Panc1 (cell line): ENCODE measurements around the gene TUBB4B. TPM values are rescaled to one million over a fixed set of nuclear protein-coding genes. Genes with fewer than 3 reads are reported as not detected.

Source experiments
- ATAC-seq: fragments of 200-7000 bp; cut with Tn5 transposase; 2 replicates; pipeline ENCODE4 v1.9.1; 2020; ENCODE audit warnings: mild to moderate bottlenecking, moderate library complexity
- BruUV-seq: library from RNA; stranded (reverse); fragments of 400-500 nt; replicated peaks from 2 replicates; lab custom pipeline; 2021; lab: Mats Ljungman, UMichigan
- CTCF ChIA-PET: fragments of 300-600 bp; sonication (Branson Sonifier 250); formaldehyde crosslinking; loops from one replicate; lab custom pipeline; 2022; ENCODE audit warnings: antibody characterized with exemption; lab: Charles Lee
- POLR2A ChIA-PET: fragments of 300-600 bp; sonication (Branson Sonifier 250); formaldehyde crosslinking; loops from one replicate; lab custom pipeline; 2022; ENCODE audit warnings: antibody characterized with exemption; lab: Charles Lee
- DNase-seq: peaks from one replicate; pipeline ENCODE4 v3.0.0-alpha.2; 2010; ENCODE audit warnings: low read depth, low spot score
- H3K27ac ChIP-seq: 2 replicates; pipeline ENCODE4 v1.5.1; 2011; ENCODE audit warnings: mild to moderate bottlenecking, low read length, inconsistent platforms
- H3K27me3 ChIP-seq: fragments of 200-500 bp; sonication (Bioruptor generic); 2 replicates; pipeline ENCODE4 v1.6.0; 2014; ENCODE audit warnings: low read length, inconsistent platforms; ENCODE audit not compliant: control insufficient read depth, insufficient read depth
- H3K36me3 ChIP-seq: fragments of 200-500 bp; sonication (Bioruptor generic); 2 replicates; pipeline ENCODE4 v1.5.1; 2014; ENCODE audit warnings: inconsistent platforms, mild to moderate bottlenecking, low read length, moderate library complexity; ENCODE audit not compliant: control insufficient read depth, insufficient read depth
- H3K4me1 ChIP-seq: 2 replicates; pipeline ENCODE4 v1.5.1; 2011; ENCODE audit warnings: inconsistent platforms, mild to moderate bottlenecking, low read length, moderate library complexity; ENCODE audit not compliant: control insufficient read depth, insufficient read depth
- H3K4me3 ChIP-seq, 2 experiments: 2 replicates each; pipeline ENCODE4 v1.5.1; 2011 to 2012; ENCODE audit warnings: low read depth in 2 of 2, low read length in 2 of 2, mild to moderate bottlenecking in 2 of 2, inconsistent platforms in 1 of 2, moderate library complexity in 1 of 2
- H3K9me3 ChIP-seq: fragments of 200-500 bp; sonication (Bioruptor generic); 2 replicates; pipeline ENCODE4 v1.5.1; 2014; ENCODE audit warnings: low read depth, mild to moderate bottlenecking, inconsistent platforms, low read length, moderate library complexity; ENCODE audit not compliant: control insufficient read depth, insufficient read depth
- CTCF ChIP-seq: fragments of 450-650 bp; IDR thresholded peaks from 2 replicates; pipeline ENCODE4 v1.5.1; 2017; ENCODE audit warnings: mild to moderate bottlenecking
- POLR2AphosphoS5 ChIP-seq: IDR thresholded peaks from 2 replicates; pipeline ENCODE4 v1.6.1; 2012; ENCODE audit warnings: mild to moderate bottlenecking, low read depth, low read length, moderate library complexity
- REST ChIP-seq, 2 experiments: IDR thresholded peaks; 2 replicates each; pipeline ENCODE4 v1.6.1; 2011 to 2012; ENCODE audit warnings: low read depth in 2 of 2, control low read depth in 1 of 2, low read length in 1 of 2, mild to moderate bottlenecking in 1 of 2, moderate library complexity in 1 of 2; ENCODE audit not compliant: insufficient read depth in 1 of 2
- SIN3A ChIP-seq: IDR thresholded peaks from 2 replicates; pipeline ENCODE4 v1.6.1; 2012; ENCODE audit warnings: low read depth, mild to moderate bottlenecking, low read length, moderate library complexity, borderline replicate concordance; ENCODE audit not compliant: insufficient read depth
- TCF7L2 ChIP-seq: IDR thresholded peaks from 2 replicates; pipeline ENCODE4 v1.6.1; 2011; ENCODE audit warnings: mild to moderate bottlenecking, low read depth, low read length, inconsistent platforms
- in situ Hi-C: cut with HindIII; loops from 2 replicates; pipeline ENCODE4 v1.10.0; 2016; ENCODE audit warnings: low sequenced_read_pairs, low pct_unique_long_range_greater_than_20kb
- intact Hi-C: fragments of 100-400 bp; cut with micrococcal nuclease; formaldehyde crosslinking; loops from one replicate; pipeline ENCODE4 v1.10.0; 2022; ENCODE audit not compliant: unreplicated experiment
- total RNA-seq: library from RNA; stranded (reverse); gene quantifications from one replicate; pipeline ENCODE4 v1.2.1, GENCODE V29; 2021; ENCODE audit not compliant: unreplicated experiment

Gene TUBB4B
- total RNA-seq, 1 experiment from 2014 or later, result 265 TPM

GRCh38 chr9:137233143-137233980 is 7.7 kb upstream of the TUBB4B start:
- TF ChIP-seq CTCF (no peak; the same call in 1 of the 2 replicates), TCF7L2 (no peak), POLR2AphosphoS5 (no peak), REST (IDR thresholded peaks at IDR 0.05; ENCODE audit: insufficient read depth in 1 of 2, low read depth in 2 of 2, low read length in 1 of 2) (no peak), SIN3A (no peak)
- H3K27ac ChIP-seq, result no peak overlapping the region
- intact Hi-C loops (no loop called here), in situ Hi-C loops (no loop called here)
- no peaks in the 10 kb centered on the region for H3K27me3 ChIP-seq
- BruUV-seq, result no TSS peak
- H3K4me3 ChIP-seq, result no peak overlapping the region
- CTCF ChIA-PET, result interaction anchor here (0.7 kb wide), 3 partner anchors 46 to 467 kb away, joined by 5 to 8 read pairs (median 6); no protein-coding TSS in a partner anchor
- peaks cover 18% of the 10 kb centered on the region for H3K4me1 ChIP-seq
- H3K36me3 ChIP-seq, result no peaks in the 10 kb centered on the region
- ATAC-seq (no peak), DNase-seq (no peak)
- POLR2A ChIA-PET, result no interaction called here
- no peaks in the 10 kb centered on the region for H3K9me3 ChIP-seq

DNA sequence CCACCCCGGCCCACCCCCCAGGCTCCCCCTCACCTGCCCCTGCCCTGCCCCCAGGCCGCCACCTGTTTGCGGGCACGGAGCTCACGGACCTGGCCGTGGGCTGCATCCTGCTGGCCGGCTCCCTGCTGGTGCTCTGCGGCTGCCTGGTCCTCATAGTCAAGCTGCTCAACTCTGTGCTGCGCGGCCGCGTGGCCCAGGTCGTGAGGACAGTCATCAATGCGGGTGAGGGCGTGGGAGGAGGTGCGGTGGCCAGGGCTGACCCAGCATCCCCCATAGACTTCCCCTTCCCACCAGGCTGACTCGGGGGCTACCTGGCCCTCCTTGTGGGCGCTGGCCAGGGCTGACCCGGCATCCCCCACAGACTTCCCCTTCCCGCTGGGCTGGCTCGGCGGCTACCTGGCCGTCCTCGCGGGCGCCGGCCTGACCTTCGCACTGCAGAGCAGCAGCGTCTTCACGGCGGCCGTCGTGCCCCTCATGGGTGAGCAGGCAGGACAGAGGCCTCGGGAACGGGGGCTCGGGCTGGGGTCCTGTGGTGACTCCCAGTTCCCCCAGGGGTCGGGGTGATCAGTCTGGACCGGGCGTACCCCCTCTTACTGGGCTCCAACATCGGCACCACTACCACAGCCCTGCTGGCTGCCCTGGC is 6.9 kb upstream of the TUBB4B start:
- ChIA-PET CTCF (interaction anchor here (0.7 kb wide), 1 partner anchor 168 kb away, joined by 8 read pairs; no protein-coding TSS in a partner anchor), POLR2A (no interaction called here)
- no peaks in the 10 kb centered on the region for H3K36me3 ChIP-seq
- H3K27ac ChIP-seq, result no peak overlapping the region
- no TSS peak for BruUV-seq
- H3K27me3 ChIP-seq, result no peaks in the 10 kb centered on the region
- DNase-seq, result no peak
- no peaks in the 10 kb centered on the region for H3K9me3 ChIP-seq
- no peak for ATAC-seq
- TF ChIP-seq TCF7L2 (no peak), SIN3A (no peak), REST (IDR thresholded peaks at IDR 0.05; ENCODE audit: insufficient read depth in 1 of 2, low read depth in 2 of 2, low read length in 1 of 2) (no peak), CTCF (no peak), POLR2AphosphoS5 (no peak)
- H3K4me1 ChIP-seq, result peaks cover 26% of the 10 kb centered on the region
- no peak overlapping the region for H3K4me3 ChIP-seq
- in situ Hi-C loops (no loop called here), intact Hi-C loops (no loop called here)
